ENCODE measurements around the gene ARF1.

ARF1 gene

DNA sequence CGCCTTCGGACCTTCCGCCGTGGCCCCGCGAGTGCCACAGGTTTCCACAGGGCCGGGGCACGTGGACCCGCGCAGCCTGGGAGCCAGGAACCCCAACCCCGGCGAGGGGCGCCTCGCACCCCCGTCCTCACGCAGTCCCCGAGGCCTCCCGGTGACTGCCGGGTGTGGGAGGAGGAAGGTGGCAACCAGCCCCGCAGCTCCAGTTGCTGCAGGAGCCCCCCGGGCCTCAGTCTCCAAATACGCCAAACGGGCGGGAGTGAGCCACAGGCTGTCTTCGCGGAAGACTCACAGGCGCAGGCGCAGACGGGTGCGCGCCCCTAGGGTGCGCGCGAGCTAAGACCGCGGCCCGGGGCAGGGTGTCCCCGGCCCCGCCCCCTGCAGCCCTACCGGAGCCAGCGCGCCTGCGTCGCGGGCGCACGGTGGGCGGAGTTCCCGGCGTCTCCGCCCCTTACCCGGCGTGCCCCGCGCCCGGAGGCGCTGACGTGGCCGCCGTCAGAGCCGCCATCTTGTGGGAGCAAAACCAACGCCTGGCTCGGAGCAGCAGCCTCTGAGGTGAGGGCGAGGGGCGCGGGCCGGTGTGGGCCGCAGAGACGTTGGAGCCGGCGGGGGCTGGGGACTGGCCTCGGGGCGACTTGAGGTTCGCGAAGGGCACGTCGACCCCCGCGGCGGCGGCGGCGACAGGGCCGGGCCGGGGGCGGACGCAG, at the start of gene ARF1:
Gene ARF1, plus strand, starts transcription at position 495 of the 704 bp plus-strand sequence. CDS start 14,407 bp downstream, outside the sequence.
- DNase-seq, result peak; percentile 95

DNA sequence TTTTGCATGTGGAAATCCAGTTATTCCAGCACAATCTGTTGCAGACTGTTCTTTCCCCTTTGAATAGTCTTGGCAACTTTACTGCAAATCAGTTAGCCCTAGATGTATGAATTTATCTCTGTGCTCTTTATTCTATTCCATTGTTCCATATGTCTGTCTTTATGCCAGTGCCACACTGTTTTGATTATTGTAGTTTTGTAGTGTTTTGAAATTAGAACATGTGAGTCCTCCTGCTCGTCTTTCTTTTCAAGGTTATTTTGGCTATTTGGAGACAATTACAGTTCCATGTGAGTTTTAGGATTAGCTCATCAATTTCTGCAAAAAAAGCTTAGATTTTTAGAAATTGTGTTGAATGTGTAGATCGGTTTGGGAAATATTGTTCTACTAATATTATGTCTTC, 49.1 kb upstream of the ARF1 start:
- no peak for DNase-seq

DNA sequence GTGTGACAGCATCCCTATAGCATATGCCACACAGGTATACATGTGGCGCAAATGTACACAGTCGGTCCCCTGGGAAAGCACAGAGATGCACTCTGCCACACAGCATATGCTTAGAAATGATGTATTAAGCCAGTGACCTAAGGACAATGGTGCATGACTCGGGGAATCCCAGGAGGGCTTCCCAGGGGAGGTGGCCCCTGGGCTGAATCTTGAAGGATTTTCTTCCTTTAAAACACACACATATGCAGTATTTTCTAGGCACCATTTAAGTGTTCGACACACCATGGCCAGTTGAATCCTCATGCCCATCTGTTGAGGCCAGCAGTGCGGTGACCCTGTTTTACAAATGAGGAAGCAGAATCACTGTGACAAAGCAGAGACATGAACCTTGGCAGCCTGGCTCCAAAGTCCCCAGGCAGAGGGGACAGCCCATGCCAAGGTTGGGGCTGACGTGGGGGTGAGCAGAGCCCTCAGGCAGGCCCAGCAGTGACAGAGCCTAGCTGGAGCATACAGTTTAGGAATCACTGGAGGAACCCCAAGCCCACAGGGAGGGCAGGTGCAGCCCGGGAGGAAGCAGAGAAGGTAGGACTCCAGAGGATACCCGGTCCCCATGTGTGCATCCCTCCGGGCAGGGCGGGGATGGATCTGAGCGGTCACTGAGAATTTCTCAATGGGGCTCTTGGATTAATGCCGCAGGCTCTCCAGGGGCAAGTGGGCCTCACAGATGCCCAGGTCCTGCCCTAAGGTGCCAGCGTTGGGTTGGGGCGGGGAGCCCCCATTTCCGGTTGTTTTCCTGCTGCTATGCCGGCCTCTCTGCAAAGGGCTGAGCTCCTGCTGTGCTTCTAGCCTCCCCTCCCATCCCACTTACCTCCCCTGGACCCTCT, 47.3 kb upstream of the ARF1 start:
- no peak for DNase-seq

DNA sequence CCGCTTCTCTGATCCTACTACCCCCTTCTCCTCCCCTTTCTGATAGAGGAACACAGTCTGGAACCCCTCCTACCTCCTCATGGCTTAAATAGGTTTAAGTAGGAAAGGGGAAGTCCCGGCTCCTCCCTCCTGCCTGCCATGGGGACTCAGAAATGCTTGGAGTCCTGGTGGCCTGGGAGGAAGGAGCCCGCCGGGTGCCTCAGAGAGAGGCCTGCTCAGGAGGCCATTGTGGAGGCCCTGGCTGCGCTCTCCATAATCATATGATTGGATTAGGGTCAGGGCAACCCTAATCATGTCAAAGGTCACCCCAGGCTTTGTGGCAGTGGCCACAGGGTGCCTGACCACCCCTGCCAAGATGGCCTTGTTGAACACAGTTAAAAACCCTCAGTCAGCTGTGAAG, 46.7 kb upstream of the ARF1 start:
- DNase-seq, result no peak

DNA sequence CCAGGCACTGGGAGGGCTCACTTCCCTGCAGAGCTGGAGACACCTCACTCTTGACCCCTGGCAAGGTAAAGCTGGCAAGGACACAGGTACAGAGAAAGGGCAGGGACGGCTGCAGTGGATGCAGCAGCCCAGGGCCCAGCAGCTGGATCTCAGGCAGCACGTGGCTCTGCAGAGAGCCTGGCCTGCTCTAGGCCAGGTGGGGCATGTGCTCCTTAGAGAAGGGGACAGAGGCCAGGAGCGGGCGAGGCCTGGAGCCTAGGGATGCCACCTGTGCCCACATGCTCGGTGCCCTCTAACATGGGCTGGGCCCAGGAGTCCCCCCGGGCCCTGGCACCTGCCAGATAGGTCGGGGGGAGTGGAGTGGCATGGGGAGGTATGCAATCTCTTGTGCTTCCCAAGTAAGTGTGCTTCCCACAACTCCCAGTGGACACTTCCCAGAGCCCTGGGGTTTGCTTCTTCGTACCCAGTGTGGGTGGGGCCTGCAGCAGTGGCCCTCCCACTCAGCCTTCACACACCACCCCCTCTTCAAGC, 45.7 kb upstream of the ARF1 start:
- DNase-seq, result no peak

DNA sequence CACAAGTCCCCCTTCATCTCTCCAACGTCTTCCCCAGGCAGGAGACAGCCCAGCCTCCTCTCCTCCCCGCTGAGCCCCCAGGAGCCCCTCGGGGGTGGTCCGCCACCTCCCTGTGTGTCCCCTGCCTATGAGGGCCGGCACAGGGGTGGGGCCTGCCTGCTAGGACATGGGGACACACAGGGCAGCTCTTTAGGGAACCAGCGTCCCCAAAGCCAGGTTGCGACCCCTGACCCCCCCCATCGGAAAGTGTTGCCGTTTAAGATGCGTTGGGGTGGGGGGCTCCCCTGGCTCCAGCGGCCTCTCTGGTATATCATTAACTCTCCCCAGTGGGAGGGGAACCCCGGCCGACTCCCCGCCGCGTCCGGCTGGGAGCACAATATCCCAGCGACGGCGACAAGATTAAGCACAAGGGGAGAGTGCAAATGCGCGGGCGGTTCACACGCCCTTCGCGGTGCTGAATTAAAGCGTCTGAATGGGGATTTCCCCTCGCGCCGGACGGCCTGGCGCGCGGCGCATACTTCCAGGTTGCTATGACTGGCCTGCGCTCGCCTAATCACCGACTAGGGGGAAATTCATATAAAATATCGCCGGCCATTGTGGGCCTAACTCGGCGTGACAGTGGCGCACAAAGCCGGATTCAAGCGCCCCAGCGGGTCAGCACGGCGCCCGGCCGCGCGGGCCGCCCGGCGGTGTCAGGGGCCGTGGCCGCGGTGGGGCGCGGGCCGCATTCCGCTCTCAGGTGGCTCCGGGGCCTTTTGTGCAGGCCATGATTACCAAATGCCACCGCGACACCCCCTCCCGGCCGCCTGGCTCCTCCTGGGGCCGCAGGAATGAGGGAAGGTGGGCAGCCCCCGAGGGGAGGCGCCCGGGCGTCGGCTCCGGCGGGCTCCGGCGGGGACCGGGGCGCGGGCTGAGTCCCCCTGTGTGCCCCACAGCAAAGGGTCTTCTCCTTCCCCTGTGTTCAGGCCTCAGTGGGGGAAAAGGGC, 44.8 kb upstream of the ARF1 start:
- peak; percentile 50 for DNase-seq

DNA sequence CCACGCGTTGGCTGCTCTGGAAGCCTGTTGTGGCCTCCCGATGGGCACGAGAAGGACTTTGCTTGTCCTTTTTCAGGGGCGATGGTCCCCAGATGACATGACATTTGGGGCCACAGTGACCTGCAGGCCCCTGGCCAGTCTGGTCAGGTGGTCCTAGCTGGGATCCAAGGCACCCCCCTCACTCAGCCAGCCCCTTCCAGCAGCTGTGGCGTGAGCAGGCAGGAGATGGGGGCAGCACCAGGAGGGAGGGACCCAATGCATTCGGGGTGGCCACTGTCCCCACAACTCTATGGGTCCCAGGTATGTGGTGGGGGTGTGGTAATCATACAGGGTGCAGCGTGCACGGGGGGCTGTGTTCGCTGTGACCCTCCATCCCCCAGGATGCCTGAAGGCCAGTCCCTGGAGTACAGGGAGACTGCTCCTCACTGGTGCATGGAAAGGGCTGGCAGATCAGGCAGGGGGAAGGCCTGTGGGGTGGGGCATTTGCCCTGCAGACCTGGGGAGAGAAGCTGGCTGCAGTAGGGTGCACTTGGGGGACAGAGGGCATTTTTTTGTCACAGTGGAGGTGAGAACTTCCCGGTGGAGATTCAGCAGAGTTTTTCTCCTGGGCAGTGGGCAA, 44.0 kb upstream of the ARF1 start:
- DNase-seq, result no peak

DNA sequence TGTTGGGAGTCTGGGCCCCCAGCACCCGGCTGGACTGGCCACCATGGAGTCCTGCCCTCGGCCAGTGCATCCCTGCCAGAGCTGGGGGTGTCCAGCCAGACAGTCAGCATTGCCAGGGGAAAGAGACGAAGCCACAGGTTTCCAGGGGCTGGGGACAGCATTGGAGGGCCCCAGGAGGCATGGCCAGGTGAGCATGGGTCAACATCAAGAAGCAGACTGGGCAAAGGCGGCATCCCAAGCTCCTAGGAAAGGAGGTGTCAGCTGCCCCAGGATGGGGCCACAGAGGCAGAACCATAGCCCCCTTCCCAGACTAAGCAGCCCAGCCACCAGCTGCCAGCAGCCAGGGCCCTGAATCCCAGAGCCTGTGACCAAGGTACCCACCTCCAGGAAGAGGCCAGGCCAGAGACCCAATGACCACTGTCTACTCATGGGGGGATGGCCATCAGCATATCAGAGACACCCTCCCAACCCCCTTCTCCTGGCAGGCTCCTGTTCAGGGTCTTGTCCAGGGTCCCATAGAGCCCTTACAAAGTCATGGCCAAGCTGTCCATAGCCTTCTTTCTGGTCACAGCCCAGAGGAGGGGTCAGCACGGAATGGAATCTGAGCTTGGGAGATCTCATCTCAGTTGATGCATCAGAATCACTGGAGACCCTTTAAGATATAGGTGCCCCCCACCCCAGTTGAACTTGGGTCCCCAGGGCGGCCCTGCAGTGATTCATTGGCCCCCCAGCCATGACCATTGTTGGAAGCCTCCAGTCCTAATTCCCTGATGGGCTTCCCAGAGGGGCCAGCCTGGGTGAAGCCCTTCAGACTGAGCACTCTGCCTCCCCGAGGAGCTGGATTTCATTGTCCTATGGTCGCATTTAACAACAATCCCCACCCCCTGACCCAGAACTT, 43.3 kb upstream of the ARF1 start:
- no peak for DNase-seq

DNA sequence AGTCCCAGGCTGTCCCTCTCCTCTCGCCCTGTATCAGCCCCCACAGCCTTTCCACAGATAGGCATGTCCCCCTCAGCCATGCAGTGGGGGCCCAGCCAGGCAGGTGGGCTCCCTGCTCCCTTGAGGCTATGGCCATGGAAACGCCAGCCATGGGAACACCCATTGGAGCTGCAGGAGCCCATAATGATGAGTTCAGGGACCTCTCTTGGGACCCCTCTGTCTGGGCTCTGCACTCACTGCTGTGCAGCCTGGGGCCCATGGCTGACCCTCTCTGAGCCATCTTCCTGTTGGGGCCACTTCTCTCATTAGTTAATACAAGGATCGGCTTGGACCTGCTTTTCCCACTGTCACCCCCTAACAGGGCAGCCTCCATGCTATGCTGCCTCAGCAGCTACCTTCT, 42.5 kb upstream of the ARF1 start:
- no peak for DNase-seq

DNA sequence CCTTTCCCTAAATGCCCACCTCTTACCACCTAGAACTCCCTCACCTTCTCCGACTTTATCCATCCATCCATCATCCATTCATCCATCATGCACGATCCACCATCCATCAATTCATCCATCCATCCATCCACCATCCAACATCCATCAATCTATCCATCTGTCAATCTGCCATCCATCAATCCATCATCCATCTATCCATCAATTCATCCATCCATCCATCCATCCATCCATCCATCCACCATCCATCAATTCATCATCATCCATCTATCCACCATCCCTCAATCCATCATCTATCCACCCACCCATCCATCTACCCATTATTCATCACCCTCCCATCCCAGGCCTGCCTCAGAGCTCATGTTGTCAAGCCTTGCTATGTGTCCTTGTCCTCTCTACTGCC, 41.2 kb upstream of the ARF1 start:
- DNase-seq, result no peak

DNA sequence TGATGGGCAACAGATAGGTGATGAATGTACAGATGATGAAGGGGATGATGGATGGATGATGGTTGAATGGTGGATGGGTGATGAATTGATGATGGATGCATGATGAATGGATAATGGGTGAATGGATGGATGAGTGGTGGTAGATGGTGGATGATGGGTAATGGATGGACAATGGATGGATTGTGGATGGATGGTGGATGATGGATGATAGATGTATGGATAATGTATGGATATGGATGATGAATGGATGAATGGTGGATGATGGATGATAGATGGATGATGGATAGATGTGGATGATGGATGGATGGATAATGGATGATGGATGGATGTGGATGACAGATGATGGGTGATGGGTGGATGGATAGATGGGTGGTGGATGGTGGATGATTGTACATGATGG, 40.0 kb upstream of the ARF1 start:
- DNase-seq, result no peak

DNA sequence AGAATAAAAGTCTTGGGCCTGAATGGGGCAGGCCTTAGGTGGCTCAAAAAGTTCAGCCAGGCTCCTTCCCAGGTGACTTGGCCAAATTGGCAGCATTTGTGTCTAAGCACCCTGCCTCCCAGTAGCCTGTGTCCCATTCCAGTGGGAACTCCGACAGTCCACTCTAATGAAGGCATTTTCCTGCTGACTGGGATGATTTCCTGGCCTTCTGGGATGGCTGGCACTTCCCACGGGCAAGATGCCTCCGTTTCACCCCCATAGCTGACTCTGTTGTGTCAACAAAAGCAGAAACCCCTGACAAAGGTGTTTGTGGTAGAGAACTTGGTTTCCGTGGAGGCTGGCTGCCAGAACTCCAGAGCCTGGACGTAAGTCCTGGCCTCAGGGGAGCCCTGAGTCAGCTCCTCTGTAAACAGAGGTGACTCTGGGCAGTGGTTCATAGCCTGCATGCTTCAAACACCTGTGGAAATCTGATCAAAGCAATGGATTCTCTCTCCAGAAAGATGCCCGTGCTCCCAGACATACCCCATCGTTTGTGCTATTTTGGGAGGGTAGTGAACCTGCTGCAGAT, 39.1 kb upstream of the ARF1 start:
- DNase-seq, result no peak

DNA sequence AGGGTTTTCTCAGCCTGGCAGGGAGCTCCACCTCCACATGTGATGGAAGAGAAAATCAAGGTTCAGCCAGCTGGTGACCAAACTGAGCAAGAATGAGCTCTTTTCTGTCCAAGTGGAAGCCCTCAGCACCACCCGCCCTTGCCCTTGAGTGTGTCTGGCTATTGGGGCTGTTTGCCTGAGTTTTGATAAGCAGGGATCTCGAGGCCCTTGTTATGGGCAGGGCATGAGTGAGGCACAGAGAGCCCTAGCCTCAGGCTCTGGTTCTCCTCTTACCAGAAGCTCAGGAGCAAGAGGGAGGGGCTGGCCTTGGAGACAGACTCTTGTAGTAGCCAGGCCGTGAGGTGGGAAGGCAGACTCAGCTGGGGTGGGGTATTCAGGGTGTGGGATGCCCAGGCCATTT, 37.5 kb upstream of the ARF1 start:
- DNase-seq, result no peak

DNA sequence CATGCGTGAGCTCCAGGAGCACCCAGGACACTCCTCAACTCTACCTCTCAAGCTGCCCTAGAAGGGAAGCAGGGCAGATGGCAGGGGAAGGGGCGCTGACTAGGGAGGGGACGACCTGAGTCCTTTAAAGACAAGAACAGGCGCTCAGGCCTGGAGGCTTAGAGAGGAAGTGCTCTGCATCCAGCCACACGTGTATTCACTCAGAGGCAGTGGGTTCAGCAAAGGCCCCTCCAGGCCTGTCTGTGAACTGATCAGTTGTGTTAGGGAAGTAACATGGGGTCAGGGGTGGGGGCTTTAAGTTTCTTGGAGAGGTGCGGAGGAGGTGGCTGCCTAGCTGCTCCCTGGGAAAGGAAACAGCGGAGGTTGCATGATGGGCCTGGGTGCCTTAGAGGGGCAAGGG, 37.1 kb upstream of the ARF1 start:
- no peak for DNase-seq

DNA sequence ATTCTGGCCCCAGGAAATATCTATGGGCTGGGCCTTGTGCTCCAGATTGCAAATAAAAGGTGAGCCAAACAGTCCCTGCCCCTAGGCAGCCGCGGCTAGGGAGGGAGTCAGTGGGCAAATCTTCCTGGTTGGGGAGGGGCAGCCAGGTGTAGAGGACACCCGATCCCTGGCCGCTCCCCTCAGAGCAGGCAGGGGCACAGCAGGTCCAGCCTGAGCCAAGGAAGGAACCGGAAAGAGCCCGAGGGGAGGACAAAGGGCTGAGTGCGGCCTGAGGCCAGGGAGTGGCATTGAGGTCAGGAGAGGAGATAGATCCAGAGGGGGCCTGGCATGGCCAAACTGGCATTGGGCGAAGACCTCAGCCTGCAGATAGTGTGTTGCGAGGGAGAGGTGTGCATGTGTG, 36.6 kb upstream of the ARF1 start:
- DNase-seq, result no peak

DNA sequence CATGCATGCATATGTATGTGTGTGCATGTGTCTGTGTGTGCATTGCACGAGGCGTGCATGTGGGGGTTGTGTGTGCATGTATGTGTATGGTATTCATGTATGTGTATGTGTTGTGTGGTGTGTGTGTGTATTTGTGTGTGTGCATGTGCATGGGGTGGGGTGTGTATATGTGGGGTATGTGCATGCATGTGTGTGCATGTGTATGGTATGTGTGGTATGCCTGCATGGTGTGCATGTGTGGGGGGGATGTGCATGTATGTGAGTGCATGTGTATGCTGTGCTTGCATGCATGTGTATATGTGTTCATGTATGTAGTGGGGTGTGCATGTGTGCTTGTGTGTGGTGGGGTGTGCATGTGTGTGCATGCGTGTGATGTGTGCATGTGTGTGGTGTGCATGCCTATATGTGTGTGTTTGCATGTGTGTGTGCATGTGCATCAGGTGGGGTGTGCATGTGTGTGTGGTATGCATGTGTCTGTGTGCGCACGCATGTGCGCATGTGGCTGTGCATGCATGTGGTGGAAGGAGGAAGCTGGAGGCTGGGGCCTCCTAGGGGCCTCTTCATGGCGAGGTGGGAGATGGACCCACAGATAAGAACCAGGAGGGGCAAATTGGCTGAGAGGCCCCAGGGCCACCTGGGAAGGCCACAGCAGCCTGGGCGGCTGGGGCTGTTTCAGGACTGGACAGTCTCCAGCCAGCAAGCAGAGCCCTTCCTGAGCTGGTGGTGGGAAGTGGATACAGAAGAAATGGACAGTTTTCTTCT, 35.9 kb upstream of the ARF1 start:
- DNase-seq, result no peak

DNA sequence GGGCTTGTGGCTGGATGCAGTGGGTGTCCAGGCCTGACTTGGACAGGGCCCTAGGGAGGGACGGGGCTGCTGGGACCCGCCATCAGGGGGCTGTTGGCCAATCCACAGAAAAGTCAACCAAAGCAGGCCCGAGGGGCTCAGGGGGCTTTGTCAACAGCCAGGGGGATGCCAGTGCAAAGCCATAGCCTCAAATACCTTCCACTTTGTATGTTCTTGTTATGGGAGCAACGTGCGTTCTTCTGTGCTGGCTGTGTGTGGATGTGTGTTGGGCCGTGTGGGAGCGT, 35.4 kb upstream of the ARF1 start:
- no peak for DNase-seq

DNA sequence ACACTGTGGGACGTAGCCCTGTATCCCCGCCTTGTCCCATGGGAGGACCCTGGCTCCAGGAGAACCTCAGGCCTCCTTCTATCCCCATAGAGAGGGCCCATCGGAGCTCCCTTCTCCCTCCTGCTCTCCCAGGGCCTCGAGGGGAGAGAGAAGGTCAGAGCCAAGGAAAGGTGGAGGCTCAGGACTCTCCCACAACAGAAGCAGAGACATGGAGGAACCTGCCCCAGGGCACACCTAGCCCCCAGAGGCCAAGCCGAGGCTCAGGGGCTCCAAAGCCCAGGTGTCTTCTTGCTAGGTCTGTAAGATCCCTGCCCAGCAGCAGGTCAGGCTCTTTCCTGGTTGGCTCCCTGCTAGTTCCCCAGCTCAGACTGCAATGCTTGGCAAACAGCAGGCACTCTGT, 34.4 kb upstream of the ARF1 start:
- no peak for DNase-seq

DNA sequence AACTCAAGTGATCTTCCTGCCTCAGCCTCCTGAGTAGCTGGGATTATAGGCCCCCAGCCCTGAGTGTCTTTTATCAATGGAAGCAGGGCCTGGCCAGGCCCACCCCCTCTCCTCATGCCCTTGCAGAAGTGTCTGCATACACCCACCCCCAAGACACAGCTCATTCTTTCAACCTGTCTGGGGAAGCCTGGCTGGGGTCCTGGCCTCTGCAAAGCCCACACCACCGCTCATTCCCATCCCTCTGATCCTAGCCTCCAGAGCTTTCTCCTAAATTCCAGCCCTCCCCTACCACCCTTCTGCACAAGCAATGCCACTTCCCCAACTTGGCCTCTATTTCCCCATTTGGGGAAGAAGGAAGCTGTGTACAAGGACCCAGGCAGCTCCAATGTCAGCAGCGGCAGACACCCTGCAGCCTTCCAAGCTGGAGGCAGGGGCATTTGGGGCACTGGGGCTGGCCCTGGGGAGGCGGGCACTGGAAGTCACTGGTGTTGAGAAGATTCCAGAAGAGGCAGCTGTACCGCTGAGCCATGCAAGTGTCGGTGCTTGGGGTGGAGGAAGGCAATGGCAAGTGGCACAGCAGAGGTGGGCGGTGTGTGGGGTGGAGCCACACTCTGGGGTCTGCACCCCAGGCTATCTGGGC, 33.7 kb upstream of the ARF1 start:
- DNase-seq, result peak; percentile 21

Data from inflammatory macrophage treated with lipopolysaccharide for 4 hours (primary cell).